Stimulated activated CD8-positive, alpha-beta memory T cell treated with anti-CD3 and anti-CD28 coated beads, Interleukin-7, amount 100 ng/mL, for 1 hour (primary cell): ENCODE measurements around the gene LAMA2.
"Not testable (repeated sequence)": the region's sequence is repeated elsewhere in the genome, so short reads cannot be mapped to it uniquely, and the experiment has no call there.

Experiments
- DNase-seq, 2 donors: peaks; one replicate each; pipeline ENCODE4 v3.0.0-alpha.2; 2020; ENCODE audit warnings: low read depth in 2 of 2

LAMA2 gene

GRCh38 chr6:129088481-129088880 is 205.5 kb downstream of the LAMA2 start:
- DNase-seq = not testable (repeated sequence)

DNA sequence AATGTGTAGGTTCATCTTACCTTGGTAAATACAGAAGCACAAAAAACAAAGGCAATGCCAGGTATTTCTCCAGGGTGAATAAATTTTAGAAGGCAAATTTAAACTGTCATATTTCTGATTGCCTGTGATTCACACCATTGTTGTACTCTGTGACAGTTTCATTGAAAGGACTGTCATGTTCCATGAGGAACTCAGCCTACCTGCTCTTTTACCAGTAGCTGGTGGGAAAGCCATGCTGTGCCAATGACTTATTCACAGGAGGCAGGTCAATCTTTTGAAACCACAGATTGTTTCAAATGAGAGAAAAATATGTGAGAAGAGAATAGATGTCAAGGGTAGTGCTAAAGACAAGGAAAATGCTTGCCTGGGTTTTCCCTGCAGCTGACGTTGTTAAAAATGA is 206.4 kb downstream of the LAMA2 start:
- no peak for DNase-seq

DNA sequence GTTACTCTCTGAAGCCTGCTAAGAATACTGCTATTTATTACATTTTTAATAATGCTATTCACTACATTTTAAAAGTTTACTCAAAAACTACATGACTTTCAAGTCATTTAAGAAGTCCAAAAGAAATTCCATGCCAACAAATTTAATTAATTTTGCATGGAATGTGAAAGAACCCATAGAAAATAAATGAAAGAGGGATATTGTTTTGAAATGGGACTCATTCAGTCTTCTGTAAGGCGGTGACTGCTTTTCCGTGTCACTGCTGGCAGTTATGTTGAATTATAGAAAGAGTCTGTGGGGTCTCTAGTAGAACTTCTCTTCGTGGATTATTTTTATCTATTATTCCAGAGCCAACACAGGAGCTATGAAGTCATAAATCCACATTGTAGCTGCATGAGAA is 211.2 kb downstream of the LAMA2 start:
- DNase-seq = no peak

DNA sequence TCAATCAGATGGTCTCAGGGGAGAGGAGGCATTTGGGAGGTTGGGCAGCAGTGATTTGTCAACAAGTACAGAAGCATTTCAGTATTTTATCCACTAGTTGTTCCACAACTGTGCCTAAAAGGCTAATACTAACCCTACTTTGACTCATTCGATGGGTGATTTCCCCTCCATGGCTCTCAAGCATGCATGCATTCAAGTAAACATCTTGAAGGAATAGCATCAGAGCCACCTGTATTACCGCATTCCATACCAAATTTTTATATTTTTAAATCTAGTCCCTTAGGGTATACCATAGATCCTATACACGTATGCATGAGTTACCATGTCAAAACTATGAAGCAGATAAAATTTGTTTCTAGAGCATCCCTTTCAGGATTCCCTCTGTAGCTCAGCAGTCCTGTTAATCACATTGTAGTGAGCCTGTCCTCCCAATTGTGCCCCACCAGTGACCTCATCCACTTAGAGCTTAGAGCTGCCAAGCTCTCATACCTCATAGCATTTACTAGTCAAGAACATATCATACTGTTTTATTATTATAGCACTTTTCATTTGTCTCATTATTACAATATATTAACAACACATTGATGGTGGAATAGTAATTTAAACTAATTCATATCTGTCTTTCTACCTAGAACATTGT is 213.8 kb downstream of the LAMA2 start:
- no peak for DNase-seq

DNA sequence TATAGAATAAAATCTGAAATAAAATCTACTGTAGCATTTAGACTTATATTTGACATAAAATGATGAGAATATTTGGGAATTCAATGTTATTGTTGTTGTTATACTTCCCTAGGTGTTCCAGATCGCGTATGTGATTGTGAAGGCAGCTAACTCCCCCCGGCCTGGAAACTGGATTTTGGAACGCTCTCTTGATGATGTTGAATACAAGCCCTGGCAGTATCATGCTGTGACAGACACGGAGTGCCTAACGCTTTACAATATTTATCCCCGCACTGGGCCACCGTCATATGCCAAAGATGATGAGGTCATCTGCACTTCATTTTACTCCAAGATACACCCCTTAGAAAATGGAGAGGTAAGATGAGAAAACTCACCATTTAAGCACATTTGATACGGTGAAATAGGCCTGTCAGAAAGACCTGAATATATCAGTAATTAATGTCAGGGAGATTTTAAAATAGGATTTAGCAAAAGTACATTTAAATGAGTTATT is 215.2 kb downstream of the LAMA2 start:
- DNase-seq = no peak

GRCh38 chr6:129099696-129100095 is 216.8 kb downstream of the LAMA2 start:
- no peak for DNase-seq

DNA sequence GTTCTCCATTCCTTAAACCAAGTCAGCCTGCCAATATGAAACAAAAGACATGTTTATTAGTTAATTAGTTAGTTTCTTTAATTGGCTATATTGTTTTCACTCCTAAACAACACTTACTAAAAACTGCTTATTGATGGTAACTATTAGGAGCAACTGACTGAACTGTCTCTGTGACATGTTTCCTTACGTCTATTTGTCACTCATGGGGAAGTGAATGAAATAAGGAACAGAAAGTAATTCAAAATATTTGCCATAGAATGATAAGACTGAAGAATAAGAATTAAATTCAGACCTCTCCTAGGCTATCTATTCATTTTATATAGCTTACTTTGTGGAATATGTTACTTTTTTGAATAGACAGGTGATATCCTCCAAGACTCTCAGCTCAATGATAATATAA is 217.2 kb downstream of the LAMA2 start:
- DNase-seq = no peak

GRCh38 chr6:129102741-129103140 is 219.8 kb downstream of the LAMA2 start:
- DNase-seq = no peak

DNA sequence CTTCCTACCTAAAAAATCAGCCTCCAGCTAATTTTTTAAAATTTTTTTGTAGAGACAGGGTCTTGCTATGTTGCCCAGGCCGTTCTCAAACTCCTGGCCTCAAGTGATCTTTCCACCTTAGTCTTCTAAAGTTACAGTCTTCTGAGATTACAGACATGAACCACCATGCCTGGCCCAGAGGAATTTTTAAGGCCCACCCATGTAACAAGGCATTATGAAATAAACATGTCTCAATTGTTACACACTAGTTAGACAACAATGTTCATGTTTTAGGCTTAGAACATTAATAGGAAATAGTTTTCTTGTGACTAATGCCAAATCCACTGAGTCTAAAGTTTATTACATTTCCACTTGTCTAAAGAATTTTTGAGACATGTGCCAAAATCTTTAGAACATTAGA is 221.2 kb downstream of the LAMA2 start:
- DNase-seq = no peak

- DNase-seq = no peak
Measured at GRCh38 chr6:129104560-129104959, 221.6 kb downstream of the LAMA2 start.

DNA sequence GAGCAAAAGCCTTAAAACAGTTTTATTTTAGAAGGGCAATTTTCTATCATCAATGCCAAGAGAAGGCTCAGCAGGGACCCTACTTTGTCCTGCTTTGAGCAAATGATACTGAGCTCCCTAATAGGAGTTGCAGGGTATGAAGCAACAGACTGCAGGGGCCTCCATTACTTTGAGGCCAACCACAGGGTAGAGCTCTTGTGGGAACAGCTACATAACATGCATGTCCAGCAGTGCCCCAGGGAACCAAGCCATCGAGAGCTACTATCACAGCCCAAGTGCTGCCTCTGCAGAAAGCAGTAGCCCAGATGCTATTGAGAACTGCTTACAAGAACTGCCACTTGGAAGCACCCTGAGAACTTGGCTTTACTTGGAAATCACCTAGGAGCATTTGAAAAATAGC is 222.1 kb downstream of the LAMA2 start:
- DNase-seq = no peak

GRCh38 chr6:129105793-129106192 is 222.9 kb downstream of the LAMA2 start:
- no peak for DNase-seq

- DNase-seq = no peak
Measured at GRCh38 chr6:129108337-129108736, 225.4 kb downstream of the LAMA2 start.

- no peak for DNase-seq
Measured at GRCh38 chr6:129110690-129111343, 227.9 kb downstream of the LAMA2 start.

GRCh38 chr6:129111346-129111745 is 228.4 kb downstream of the LAMA2 start:
- DNase-seq = no peak

DNA sequence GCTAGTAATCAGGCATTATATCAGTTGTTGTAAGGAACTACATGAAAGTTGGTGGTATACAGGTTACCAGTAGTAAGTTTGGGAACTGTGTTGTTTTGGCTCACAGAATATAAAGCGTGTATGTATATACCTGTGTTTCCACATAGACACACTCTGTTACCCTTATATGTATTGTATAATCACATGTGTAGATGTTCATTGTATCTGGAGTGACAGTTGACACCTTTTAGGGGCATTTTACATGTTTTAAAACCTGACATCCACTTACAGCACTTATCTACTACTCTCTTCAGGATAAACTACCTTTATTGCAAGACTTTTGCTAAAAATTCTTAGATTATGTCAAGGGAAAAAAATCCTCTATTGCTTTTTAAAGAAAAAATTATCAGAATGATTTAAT is 228.9 kb downstream of the LAMA2 start:
- DNase-seq = no peak

DNA sequence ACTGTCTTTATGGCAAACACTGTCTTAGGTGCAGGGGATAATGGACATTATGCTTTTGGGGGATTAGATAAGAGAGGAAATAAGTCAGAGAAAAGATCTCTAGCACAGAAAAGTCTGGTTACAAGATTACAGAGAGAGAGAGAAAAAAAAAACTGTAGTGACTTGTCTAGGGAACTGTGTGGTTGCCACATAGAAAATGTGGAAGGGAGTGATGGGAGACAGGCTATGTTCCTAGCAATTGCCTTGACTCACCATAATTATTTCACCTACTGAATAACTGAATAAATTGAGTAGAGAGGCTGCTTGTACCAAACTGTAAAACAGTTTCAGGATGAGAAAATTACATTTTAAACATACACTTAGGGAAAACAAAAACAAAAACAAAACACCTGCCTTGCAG is 229.7 kb downstream of the LAMA2 start:
- DNase-seq = no peak

DNA sequence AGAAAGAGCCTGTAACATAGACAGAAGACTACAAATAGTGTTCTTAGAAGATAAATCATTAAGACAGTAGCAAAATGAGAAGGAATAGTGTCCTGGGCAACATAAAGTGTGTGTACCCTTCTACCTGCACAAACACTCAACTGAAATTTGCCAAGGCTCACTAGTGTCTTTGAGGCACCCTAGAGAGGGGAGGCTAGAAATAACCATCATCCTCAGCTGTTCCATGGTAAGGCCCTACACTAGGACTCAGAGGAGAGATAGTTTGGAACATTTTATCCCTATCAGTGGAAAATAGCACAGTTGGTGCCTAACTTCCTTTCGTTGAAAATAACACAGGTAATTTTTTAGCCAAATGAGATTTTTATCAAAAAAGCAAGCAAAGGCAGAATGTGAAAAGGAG is 230.7 kb downstream of the LAMA2 start:
- DNase-seq = no peak

DNA sequence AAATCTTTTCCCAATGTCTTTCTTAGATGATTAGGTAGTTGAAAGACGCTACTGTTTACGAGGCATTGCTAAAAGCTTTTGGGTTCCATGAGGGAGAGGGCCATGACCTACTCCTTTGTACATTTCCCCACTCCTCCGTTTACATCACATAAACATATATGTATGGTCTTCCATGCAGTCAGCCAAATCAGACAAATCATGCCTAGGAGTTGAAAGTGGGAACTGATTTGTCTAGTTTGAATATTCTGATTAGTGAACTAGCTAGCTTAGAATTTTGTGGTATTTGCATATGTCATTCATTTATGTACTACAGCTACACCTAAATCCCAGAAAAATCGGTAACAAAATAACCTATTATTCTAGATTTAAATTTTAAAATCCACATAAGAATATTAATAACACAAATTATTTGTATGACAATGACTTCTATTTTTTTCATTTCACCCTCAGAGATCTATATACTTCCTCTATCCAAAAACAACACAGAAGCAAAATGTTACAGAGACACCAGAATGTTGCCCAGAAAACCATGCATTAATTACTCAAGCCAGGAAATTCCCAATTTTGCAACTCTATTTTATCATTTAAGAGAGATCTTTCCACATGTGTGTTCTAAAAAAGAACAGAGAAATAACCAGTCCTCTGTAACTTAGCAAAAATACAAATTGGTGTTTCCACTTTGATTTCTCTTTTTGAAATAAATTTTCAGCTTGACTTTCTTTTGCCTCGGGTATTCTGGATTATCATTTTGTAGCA is 231.9 kb downstream of the LAMA2 start:
- DNase-seq = no peak

GRCh38 chr6:129115471-129115870 is 232.5 kb downstream of the LAMA2 start:
- DNase-seq = no peak

DNA sequence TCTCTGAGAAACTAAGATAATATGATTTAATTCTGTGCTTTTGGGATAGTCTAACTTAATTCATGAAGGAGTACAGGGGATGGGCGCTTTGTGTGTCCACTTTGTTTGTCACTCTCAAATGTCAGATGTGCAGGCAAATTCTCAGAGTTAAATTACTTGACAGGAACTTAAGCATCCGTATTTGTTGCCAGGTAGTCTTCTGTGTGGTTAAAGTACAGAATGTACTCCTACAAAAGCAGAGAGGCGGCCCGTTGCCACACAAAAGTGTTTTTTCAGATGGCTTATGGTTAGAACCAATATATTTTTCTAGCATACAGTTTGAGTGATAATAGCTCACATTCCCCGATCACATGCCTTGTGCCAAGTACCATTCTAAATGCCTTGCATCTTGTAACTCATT is 234.4 kb downstream of the LAMA2 start:
- no peak for DNase-seq

- no peak for DNase-seq
Measured at GRCh38 chr6:129120856-129121638, 238.1 kb downstream of the LAMA2 start.
